Neutrophil (primary cell): ENCODE results near the gene FCRL6.
A peak's percentile ranks its signal among the peaks of the same experiment; 100 is the strongest.

ENCODE experiments used
- H3K27ac ChIP-seq: fragments of 200-600 bp; sonication (generic); 2 replicates; pipeline ENCODE4 v1.5.1; 2016; ENCODE audit warnings: mild to moderate bottlenecking, moderate library complexity
- H3K27me3 ChIP-seq: fragments of 200-600 bp; sonication (generic); 2 replicates; pipeline ENCODE4 v1.6.0; 2016; ENCODE audit warnings: mild to moderate bottlenecking
- H3K36me3 ChIP-seq: fragments of 200-600 bp; sonication (generic); 2 replicates; pipeline ENCODE4 v1.5.1; 2017
- H3K4me1 ChIP-seq, 2 experiments: fragments of 200-600 bp in 1 of 2; sonication (generic) in 1 of 2; 1 replicate in 1 of 2; 2 replicates in 1 of 2; pipeline versions ENCODE4 v1.5.1 to v1.6.1; 2013 to 2016; ENCODE audit warnings: low read depth in 1 of 2, low read length in 1 of 2, mild to moderate bottlenecking in 1 of 2, moderate library complexity in 1 of 2; ENCODE audit not compliant: control insufficient read depth in 1 of 2, insufficient read depth in 1 of 2
- H3K4me3 ChIP-seq, 2 experiments: fragments of 200-600 bp in 1 of 2; sonication (generic) in 1 of 2; 1 replicate in 1 of 2; 2 replicates in 1 of 2; pipeline ENCODE4 v1.5.1; 2013 to 2016; ENCODE audit warnings: low read depth in 1 of 2, low read length in 1 of 2, mild to moderate bottlenecking in 1 of 2, moderate library complexity in 1 of 2
- H3K9me3 ChIP-seq: fragments of 200-600 bp; sonication (generic); 2 replicates; pipeline ENCODE4 v1.5.1; 2016
- TF ChIP-seq, protein P1 (sequence below): fragments of 200-600 bp; sonication (generic); IDR thresholded peaks from 2 replicates; pipeline ENCODE4 v1.5.1; 2016; ENCODE audit warnings: antibody characterized with exemption

FCRL6 gene

DNA sequence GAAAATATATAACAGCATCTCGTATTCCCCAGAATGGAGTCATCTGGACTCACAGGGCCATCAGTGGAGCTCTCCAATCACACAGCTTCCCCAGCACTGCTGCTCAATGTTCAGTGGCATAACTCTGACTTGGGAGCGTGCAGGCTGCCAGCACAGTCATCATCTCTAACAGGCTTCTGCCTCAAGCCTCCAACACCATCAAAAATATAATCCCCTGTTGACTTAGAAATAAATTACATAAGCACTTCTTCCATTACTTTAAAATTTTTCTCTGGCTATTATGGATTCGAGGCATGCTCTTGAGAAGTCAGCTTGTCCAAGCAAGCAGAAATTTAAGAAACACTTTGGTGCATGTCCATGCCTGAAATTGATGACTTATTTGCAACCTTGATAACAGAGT lies 15.2 kb upstream of the FCRL6 start:
- no peaks in the 10 kb centered on the region for H3K9me3 ChIP-seq

DNA sequence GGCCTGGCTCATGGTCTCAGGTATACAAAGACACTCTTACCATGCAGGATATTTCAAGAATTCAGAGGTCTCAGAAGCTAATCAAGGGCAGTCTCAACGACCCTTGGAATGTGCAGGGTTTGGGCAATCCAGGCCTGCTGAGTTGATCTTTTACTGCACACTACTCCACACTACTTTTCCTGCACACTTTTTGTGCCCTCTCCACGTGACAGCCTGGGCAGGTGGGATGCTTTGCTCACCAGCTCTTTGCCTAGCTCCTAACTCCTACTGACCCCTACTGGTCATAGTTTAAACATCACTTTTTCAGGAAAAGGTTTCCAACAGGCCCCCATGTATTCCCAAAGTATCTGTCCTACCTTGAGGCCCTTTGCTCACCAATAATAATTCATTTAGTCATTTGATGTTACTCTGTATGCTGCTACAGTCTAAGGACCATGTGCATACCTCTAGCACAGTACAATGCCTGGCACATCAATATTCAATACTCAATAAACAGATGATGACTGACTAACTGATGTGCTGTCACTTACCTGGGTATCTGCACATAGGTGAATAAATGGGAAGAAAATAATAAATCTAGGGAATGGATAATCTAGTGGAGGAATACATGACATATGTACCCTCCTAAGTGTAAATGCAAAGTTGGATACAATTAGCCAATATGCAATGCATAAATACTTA lies 11.8 kb upstream of the FCRL6 start:
- H3K4me1 ChIP-seq = no peaks in the 10 kb centered on the region
- no peak overlapping the region for H3K4me3 ChIP-seq
- TF ChIP-seq, protein P1, sequence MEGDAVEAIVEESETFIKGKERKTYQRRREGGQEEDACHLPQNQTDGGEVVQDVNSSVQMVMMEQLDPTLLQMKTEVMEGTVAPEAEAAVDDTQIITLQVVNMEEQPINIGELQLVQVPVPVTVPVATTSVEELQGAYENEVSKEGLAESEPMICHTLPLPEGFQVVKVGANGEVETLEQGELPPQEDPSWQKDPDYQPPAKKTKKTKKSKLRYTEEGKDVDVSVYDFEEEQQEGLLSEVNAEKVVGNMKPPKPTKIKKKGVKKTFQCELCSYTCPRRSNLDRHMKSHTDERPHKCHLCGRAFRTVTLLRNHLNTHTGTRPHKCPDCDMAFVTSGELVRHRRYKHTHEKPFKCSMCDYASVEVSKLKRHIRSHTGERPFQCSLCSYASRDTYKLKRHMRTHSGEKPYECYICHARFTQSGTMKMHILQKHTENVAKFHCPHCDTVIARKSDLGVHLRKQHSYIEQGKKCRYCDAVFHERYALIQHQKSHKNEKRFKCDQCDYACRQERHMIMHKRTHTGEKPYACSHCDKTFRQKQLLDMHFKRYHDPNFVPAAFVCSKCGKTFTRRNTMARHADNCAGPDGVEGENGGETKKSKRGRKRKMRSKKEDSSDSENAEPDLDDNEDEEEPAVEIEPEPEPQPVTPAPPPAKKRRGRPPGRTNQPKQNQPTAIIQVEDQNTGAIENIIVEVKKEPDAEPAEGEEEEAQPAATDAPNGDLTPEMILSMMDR = peak; percentile 55
- no peaks in the 10 kb centered on the region for H3K36me3 ChIP-seq
- H3K27me3 ChIP-seq = peaks cover 27% of the 10 kb centered on the region
- no peaks in the 10 kb centered on the region for H3K9me3 ChIP-seq
- H3K27ac ChIP-seq = no peak overlapping the region

More for the DNA sequence above, 15.2 kb upstream of the FCRL6 start:
- Histone ChIP-seq H3K27me3 (peaks cover 5% of the 10 kb centered on the region), H3K4me3 (no peak overlapping the region), H3K27ac (no peak overlapping the region), H3K4me1 (peaks cover 0 to 3% of the 10 kb centered on the region in 2 experiments), H3K36me3 (no peaks in the 10 kb centered on the region)
- TF ChIP-seq, protein P1 = no peak

DNA sequence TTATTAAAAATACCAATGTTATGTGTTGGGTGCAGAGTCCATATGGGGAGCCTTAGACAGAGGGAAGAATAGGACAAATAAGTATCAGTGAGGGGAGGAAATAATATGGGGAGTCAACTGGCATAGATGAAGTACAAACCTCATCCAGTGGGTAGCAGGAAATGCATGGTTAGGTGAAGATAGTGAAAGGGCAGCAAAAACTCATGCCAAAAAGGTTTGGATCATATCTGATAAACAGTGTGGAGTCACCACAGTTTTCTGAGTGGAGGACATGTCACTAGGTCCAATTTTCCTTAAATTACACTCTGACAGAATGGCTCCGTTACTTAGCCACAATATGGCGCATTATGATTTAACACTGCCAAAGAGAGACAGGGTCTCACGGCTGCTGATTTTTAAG lies 11.1 kb upstream of the FCRL6 start:
- no peak overlapping the region for H3K27ac ChIP-seq
- H3K4me3 ChIP-seq = no peak overlapping the region
- peaks cover 33% of the 10 kb centered on the region for H3K27me3 ChIP-seq
- no peaks in the 10 kb centered on the region for H3K4me1 ChIP-seq
- TF ChIP-seq, protein P1 = no peak
- H3K36me3 ChIP-seq = no peaks in the 10 kb centered on the region
- no peaks in the 10 kb centered on the region for H3K9me3 ChIP-seq

DNA sequence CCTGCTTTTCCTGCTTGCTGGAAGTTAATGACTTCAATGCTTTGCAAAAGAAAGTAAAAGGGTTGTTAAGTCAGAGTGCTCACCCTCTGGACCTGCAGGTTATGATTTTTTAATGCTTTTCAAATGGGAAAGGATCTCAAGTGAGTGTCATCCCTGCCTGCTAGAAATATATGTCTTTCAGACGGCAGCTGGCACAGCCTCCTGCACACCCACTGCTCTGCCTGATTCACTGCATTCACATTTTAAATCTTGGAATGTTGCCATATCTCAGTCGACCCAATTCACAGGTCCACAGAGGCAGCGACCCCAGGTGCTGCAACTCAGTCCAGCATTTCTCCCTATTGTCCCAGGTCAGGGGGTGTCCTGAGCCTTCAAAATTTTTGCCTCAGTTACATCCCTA lies 10.7 kb upstream of the FCRL6 start:
- TF ChIP-seq, protein P1 = no peak
- H3K36me3 ChIP-seq = no peaks in the 10 kb centered on the region
- no peak overlapping the region for H3K4me3 ChIP-seq
- H3K27ac ChIP-seq = no peak overlapping the region
- no peaks in the 10 kb centered on the region for H3K4me1 ChIP-seq
- H3K27me3 ChIP-seq = peaks cover 38% of the 10 kb centered on the region
- no peaks in the 10 kb centered on the region for H3K9me3 ChIP-seq

DNA sequence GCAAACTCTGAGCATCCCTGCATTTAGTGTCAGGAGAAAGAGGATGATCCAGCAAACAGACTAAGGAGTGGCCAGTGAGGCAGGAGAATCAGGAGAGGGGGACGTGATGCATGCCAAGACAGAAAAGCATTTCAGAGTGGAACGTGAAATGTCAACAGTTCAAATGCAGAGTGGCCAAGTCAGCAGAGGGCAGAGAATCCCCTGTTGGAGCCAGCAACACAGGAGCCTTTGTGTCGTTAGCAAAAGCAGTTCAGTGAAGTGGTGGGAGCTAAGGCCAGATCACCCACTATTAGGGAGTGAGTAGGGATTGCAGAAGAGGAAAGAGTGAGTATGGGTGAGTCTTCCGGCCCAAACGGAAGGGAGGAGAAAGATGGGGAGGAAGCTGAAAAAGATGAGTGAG lies 6.6 kb upstream of the FCRL6 start:
- Histone ChIP-seq H3K36me3 (no peaks in the 10 kb centered on the region), H3K4me3 (no peak overlapping the region), H3K27ac (no peak overlapping the region), H3K4me1 (no peaks in the 10 kb centered on the region), H3K27me3 (peaks cover 60% of the 10 kb centered on the region), H3K9me3 (no peaks in the 10 kb centered on the region)
- TF ChIP-seq, protein P1 = no peak
